Measurements from ENCODE around the gene ZNF518A.

- TF ChIP-seq CTCF (IDR thresholded peaks at IDR 0.05; ENCODE audit: extremely low read depth in 1 of 2, insufficient read depth in 1 of 2, low read depth in 1 of 2, low read length in 2 of 2) (no peak), POLR2AphosphoS5 (IDR thresholded peaks at IDR 0.05; ENCODE audit: insufficient read depth, low read depth, low read length) (no peak), POLR2A (IDR thresholded peaks at IDR 0.05; ENCODE audit: low read depth, low read length) (no peak), MAX (IDR thresholded peaks at IDR 0.05; ENCODE audit: insufficient read depth, insufficient read length) (no peak), EZH2 (IDR thresholded peaks at IDR 0.05; ENCODE audit: borderline replicate concordance, low read depth, low read length, severe bottlenecking) (no peak), MYC (IDR thresholded peaks at IDR 0.05; ENCODE audit: low read depth, low read length) (no peak), JUN (IDR thresholded peaks at IDR 0.05; ENCODE audit: borderline replicate concordance, insufficient read depth, insufficient read length, low read depth) (peak; percentile 10), FOS (IDR thresholded peaks at IDR 0.05; ENCODE audit: borderline replicate concordance, insufficient read depth, low read length) (peak; percentile 26), GATA2 (IDR thresholded peaks at IDR 0.05; ENCODE audit: insufficient read depth, insufficient read length, low read depth, low read length) (no peak)
Observed at GRCh38 chr10:96122824-96123223, 7.3 kb upstream of the ZNF518A start.

All from endothelial cell of umbilical vein (primary cell).